ENCODE results near the gene PTPRR.

PTPRR gene

DNA sequence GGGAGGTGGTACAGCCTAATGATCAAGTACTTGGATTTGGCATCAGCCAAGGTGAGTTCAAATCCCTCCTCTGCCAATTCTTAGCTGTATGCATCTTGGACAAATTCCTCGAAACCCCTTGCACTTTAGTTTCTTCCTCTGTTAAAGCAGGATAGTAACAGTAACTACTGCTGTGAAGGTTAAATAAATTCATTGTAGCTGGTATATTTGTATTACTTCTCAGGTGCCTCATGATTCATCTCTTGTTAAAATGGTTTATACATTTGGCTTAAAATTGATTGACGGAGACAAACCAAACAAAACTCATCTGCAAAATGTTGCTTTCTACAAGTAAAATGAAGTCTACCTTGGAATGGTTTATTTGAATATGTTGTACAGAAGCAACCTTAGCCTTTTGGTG is 281.0 kb downstream of the PTPRR start:
- Histone ChIP-seq H3K4me3 (ENCODE audit: insufficient read length, low read depth) (no peak overlapping the region), H3K27me3 (ENCODE audit: insufficient read depth, insufficient read length) (no peaks in the 10 kb centered on the region)
- TF ChIP-seq SUZ12 (IDR thresholded peaks at IDR 0.05; ENCODE audit: extremely low read depth, insufficient read depth, insufficient read length): no peak
- no peak for TF ChIP-seq ZNF274 (IDR thresholded peaks at IDR 0.05; ENCODE audit: low read depth, low read length)
- no peak for TF ChIP-seq YY1 (IDR thresholded peaks at IDR 0.05; ENCODE audit: insufficient read depth, insufficient read length)

DNA sequence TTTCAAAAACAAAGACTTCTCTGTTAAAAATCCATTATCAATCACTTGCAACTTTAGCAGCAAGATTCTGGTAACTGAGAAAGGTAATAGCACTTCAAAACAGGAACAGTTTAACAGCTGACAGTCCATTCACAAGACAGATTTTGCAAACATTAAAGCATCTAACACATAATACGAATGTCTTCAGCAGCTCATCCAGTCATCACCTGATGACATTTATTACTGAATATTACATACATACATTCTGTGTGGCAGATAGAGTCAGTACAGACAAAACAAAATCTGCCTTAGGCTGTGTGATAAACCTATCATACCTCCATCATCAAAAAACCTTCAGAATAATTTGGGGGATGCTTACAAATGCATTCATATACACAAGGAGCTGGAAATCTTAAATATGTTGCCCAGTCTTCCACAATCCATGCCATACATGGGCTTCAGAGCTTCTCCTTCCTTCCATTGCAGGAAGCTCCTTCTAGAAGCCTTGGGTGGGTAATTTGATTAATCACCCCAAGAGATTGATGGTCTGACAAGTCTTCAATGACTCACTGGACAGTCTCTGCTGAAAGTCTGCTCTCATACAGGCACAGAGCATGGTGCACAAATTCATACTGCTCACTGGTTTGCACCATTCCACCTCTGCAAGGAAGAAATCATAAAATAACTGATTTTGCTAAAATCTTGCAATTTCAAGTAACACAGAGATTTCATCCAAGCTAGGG is 281.7 kb downstream of the PTPRR start:
- TF ChIP-seq ZNF274 (IDR thresholded peaks at IDR 0.05; ENCODE audit: low read depth, low read length): no peak
- no peak for DNase-seq (ENCODE audit: low read depth, low spot score)
- Histone ChIP-seq H3K9me3 (ENCODE audit: insufficient read depth, low read length) (no peaks in the 10 kb centered on the region), H3K4me3 (ENCODE audit: insufficient read length, low read depth) (no peak overlapping the region), H3K27me3 (ENCODE audit: insufficient read depth, insufficient read length) (no peaks in the 10 kb centered on the region), H3K4me1 (ENCODE audit: insufficient read depth, insufficient read length) (no peaks in the 10 kb centered on the region), H3K36me3 (ENCODE audit: insufficient read depth, insufficient read length, low read length) (no peaks in the 10 kb centered on the region), H3K9ac (ENCODE audit: insufficient read length, low read depth) (no peak overlapping the region)

More for the DNA sequence above, 281.0 kb downstream of the PTPRR start:
- no peaks in the 10 kb centered on the region for H3K9me3 ChIP-seq (ENCODE audit: insufficient read depth, low read length)
- H3K9ac ChIP-seq (ENCODE audit: insufficient read length, low read depth): no peak overlapping the region
- DNase-seq (ENCODE audit: low read depth, low spot score): no peak
- no peaks in the 10 kb centered on the region for H3K36me3 ChIP-seq (ENCODE audit: insufficient read depth, insufficient read length, low read length)
- no peaks in the 10 kb centered on the region for H3K4me1 ChIP-seq (ENCODE audit: insufficient read depth, insufficient read length)

DNA sequence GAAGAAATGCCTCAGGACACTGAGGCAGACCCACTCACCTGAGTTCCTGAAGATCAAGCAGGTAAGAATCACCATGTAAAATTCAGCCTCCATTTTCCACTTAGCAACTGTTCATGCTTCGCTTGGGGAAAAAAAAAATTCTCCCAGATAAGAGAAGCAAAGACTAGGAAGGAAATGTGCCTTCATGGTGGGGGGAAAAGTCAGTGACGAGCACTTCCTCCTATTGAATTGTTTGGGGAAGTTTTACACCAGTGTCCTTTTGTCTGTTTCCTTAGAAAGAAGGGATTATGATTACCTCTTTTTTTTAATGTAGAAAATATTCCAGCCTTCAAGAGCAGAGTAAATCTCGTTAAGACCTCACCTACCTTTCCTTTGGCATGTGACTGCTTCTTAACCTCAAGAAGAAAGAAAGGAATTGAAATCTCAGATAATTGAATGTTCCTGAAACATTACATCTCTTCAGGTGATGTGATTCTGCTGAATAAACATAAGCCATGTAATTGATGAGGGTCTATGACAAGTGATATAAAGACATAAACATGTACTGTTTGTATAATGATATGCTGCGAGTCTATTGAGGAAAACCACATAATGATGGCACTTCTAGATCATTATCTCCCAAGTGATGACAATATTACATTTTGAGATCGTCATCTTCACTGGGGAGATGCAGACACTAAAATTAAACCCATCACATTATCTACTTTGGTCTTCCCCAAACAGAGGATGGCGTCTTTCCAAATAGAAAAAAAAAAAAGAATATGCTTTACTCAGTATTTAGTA is 283.0 kb downstream of the PTPRR start, which contains the start of gene PTPRB:
Gene PTPRB, minus strand, starts transcription at position 127 of the 783 bp plus-strand sequence. Its CDS starts 34 bp downstream, at position 93.
- DNase-seq (ENCODE audit: low read depth, low spot score): no peak
- Histone ChIP-seq H3K27me3 (ENCODE audit: insufficient read depth, insufficient read length) (no peaks in the 10 kb centered on the region), H3K9me3 (ENCODE audit: insufficient read depth, low read length) (no peaks in the 10 kb centered on the region), H3K9ac (ENCODE audit: insufficient read length, low read depth) (no peak within 1 kb of the TSS), H3K36me3 (ENCODE audit: insufficient read depth, insufficient read length, low read length) (no peaks in the 10 kb centered on the region), H3K4me3 (ENCODE audit: insufficient read length, low read depth) (no peak within 1 kb of the TSS), H3K4me1 (ENCODE audit: insufficient read depth, insufficient read length) (no peaks in the 10 kb centered on the region)
- no peak for TF ChIP-seq SUZ12 (IDR thresholded peaks at IDR 0.05; ENCODE audit: extremely low read depth, insufficient read depth, insufficient read length)
- TF ChIP-seq YY1 (IDR thresholded peaks at IDR 0.05; ENCODE audit: insufficient read depth, insufficient read length): no peak
- TF ChIP-seq ZNF274 (IDR thresholded peaks at IDR 0.05; ENCODE audit: low read depth, low read length): no peak

DNA sequence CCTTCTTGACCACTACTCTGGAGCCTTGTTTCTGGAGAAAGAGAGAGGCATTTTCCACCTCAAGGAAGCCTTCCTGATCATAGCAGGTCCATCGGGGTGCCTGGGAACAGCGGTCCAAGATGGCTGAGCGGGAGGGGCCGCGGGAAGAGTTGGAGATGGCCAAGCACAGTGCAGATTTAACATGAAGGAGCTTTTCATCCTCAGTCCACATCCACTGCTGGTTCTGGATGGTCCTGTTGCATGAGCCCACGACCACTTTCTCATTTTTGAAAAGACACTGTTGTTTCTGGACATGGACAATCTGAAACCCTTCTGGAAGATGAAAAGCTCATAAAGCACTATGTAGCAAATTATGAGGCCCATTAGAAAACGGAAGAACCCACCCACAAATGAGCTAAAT is 284.8 kb downstream of the PTPRR start:
- Histone ChIP-seq H3K9me3 (ENCODE audit: insufficient read depth, low read length) (no peaks in the 10 kb centered on the region), H3K27me3 (ENCODE audit: insufficient read depth, insufficient read length) (no peaks in the 10 kb centered on the region), H3K4me3 (ENCODE audit: insufficient read length, low read depth) (no peak overlapping the region), H3K36me3 (ENCODE audit: insufficient read depth, insufficient read length, low read length) (no peaks in the 10 kb centered on the region), H3K4me1 (ENCODE audit: insufficient read depth, insufficient read length) (no peaks in the 10 kb centered on the region), H3K9ac (ENCODE audit: insufficient read length, low read depth) (no peak overlapping the region)
- no peak for DNase-seq (ENCODE audit: low read depth, low spot score)
- TF ChIP-seq ZNF274 (IDR thresholded peaks at IDR 0.05; ENCODE audit: low read depth, low read length) (no peak), SUZ12 (IDR thresholded peaks at IDR 0.05; ENCODE audit: extremely low read depth, insufficient read depth, insufficient read length) (no peak), YY1 (IDR thresholded peaks at IDR 0.05; ENCODE audit: insufficient read depth, insufficient read length) (no peak)

DNA sequence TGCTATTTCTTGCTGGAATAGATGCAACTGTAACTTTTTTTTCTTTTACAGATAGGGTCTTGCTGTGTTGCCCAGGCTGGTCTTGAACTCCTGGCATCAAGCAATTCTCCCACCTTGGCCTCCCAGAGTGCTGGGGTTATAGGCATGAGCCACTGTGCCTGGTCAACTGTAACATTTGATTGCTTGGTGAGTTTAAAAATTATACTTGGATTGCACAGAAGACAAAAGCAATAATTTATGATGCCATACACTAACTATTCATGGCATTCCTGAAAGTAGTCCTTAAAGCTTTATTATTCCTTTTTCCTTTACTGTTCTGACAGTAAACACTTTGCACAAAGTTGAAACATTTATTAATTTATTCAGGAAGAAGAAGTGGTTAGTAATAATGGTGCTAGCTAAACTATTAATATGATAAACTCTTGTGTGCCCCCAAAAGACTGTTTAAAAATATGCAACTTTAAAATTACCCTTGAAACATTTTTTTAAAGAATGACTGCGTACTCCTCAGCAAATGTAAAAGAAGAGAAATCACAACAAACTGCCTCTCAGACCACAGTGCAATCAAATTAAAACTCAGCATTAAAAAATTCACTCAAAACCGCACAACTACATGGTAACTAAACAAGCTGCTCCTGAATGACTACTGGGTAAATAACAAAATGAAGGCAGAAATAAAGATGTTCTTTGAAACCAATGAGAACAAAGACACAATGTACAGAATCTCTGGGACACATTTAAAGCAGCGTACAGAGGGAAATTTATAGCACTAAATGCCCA is 291.6 kb downstream of the PTPRR start:
- DNase-seq (ENCODE audit: low read depth, low spot score): no peak
- Histone ChIP-seq H3K4me3 (ENCODE audit: insufficient read length, low read depth) (no peak overlapping the region), H3K4me1 (ENCODE audit: insufficient read depth, insufficient read length) (no peaks in the 10 kb centered on the region), H3K36me3 (ENCODE audit: insufficient read depth, insufficient read length, low read length) (no peaks in the 10 kb centered on the region), H3K9me3 (ENCODE audit: insufficient read depth, low read length) (no peaks in the 10 kb centered on the region), H3K27me3 (ENCODE audit: insufficient read depth, insufficient read length) (no peaks in the 10 kb centered on the region), H3K9ac (ENCODE audit: insufficient read length, low read depth) (no peak overlapping the region)
- TF ChIP-seq ZNF274 (IDR thresholded peaks at IDR 0.05; ENCODE audit: low read depth, low read length): no peak
- TF ChIP-seq YY1 (IDR thresholded peaks at IDR 0.05; ENCODE audit: insufficient read depth, insufficient read length): no peak
- no peak for TF ChIP-seq SUZ12 (IDR thresholded peaks at IDR 0.05; ENCODE audit: extremely low read depth, insufficient read depth, insufficient read length)

DNA sequence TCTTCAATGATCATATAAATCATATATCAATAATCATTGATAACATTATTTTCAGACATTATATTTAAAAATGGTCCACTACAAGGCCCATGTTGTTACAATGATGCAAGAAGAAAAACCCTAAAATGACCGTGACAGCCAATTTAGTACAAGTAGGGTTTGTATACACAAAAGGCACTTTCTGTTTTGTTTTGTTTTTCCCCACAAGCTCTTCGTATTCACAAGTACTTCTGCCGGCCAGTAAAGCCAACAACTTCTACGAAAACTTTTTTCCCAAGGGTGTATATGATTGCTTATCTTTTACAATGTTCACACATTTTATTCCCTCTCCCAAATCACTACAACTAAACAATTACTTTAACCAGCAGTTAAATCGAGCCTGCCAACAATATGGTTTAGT is 292.9 kb downstream of the PTPRR start:
- Histone ChIP-seq H3K36me3 (ENCODE audit: insufficient read depth, insufficient read length, low read length) (no peaks in the 10 kb centered on the region), H3K9ac (ENCODE audit: insufficient read length, low read depth) (no peak overlapping the region), H3K4me1 (ENCODE audit: insufficient read depth, insufficient read length) (no peaks in the 10 kb centered on the region), H3K27me3 (ENCODE audit: insufficient read depth, insufficient read length) (no peaks in the 10 kb centered on the region), H3K9me3 (ENCODE audit: insufficient read depth, low read length) (no peaks in the 10 kb centered on the region), H3K4me3 (ENCODE audit: insufficient read length, low read depth) (no peak overlapping the region)
- DNase-seq (ENCODE audit: low read depth, low spot score): no peak
- TF ChIP-seq YY1 (IDR thresholded peaks at IDR 0.05; ENCODE audit: insufficient read depth, insufficient read length): no peak
- no peak for TF ChIP-seq ZNF274 (IDR thresholded peaks at IDR 0.05; ENCODE audit: low read depth, low read length)
- TF ChIP-seq SUZ12 (IDR thresholded peaks at IDR 0.05; ENCODE audit: extremely low read depth, insufficient read depth, insufficient read length): no peak

DNA sequence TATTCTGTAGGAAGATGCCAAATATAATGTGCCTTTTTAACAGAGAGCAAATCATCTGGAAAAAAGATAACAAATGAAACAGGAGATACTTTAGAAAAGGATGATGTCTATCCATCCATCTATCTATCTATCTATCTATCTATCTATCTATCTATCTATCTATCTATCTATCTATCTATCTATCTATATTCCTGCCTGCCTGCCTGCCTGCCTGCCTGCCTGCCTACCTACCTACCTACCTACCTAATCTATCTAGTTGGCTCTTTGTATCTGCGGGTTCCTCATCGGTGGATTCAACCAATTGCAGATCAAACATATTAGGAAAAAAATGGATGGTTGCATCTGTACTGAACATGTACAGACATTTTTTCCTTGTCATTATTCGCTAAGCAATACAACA is 294.4 kb downstream of the PTPRR start:
- Histone ChIP-seq H3K4me1 (ENCODE audit: insufficient read depth, insufficient read length) (no peaks in the 10 kb centered on the region), H3K9me3 (ENCODE audit: insufficient read depth, low read length) (no peaks in the 10 kb centered on the region), H3K36me3 (ENCODE audit: insufficient read depth, insufficient read length, low read length) (no peaks in the 10 kb centered on the region), H3K9ac (ENCODE audit: insufficient read length, low read depth) (no peak overlapping the region), H3K27me3 (ENCODE audit: insufficient read depth, insufficient read length) (no peaks in the 10 kb centered on the region), H3K4me3 (ENCODE audit: insufficient read length, low read depth) (no peak overlapping the region)
- TF ChIP-seq SUZ12 (IDR thresholded peaks at IDR 0.05; ENCODE audit: extremely low read depth, insufficient read depth, insufficient read length): no peak
- TF ChIP-seq ZNF274 (IDR thresholded peaks at IDR 0.05; ENCODE audit: low read depth, low read length): no peak
- no peak for TF ChIP-seq YY1 (IDR thresholded peaks at IDR 0.05; ENCODE audit: insufficient read depth, insufficient read length)
- no peak for DNase-seq (ENCODE audit: low read depth, low spot score)

All from NT2/D1 (cell line).